WERI-Rb-1 (cell line): Measurements from ENCODE around the gene ATP8B3.

Experiments
- DNase-seq: peaks from one replicate; pipeline ENCODE4 v3.0.0-alpha.2; 2020
- H3K27ac ChIP-seq: fragments of 250-450 bp; sonication (Bioruptor Pico); 2 replicates; pipeline ENCODE4 v1.5.1; 2020; ENCODE audit warnings: mild to moderate bottlenecking, moderate library complexity
- H3K27me3 ChIP-seq: fragments of 250-450 bp; sonication (Bioruptor Pico); 2 replicates; pipeline ENCODE4 v1.5.1; 2021; ENCODE audit warnings: mild to moderate bottlenecking, low read depth, moderate library complexity; ENCODE audit not compliant: insufficient read depth, severe bottlenecking
- H3K36me3 ChIP-seq: fragments of 250-450 bp; sonication (Bioruptor Pico); 2 replicates; pipeline ENCODE4 v1.5.1; 2020; ENCODE audit warnings: mild to moderate bottlenecking, moderate library complexity
- H3K4me3 ChIP-seq: 2 replicates; pipeline ENCODE4 v1.5.1; 2011; ENCODE audit warnings: low read depth, mild to moderate bottlenecking, control low read depth, low read length
- H3K9me3 ChIP-seq: fragments of 250-450 bp; sonication (Bioruptor Pico); 2 replicates; pipeline ENCODE4 v1.5.1; 2021; ENCODE audit warnings: mild to moderate bottlenecking, moderate library complexity; ENCODE audit not compliant: severe bottlenecking
- CTCF ChIP-seq: IDR thresholded peaks from 2 replicates; pipeline ENCODE4 v1.5.1; 2011; ENCODE audit warnings: low read depth, mild to moderate bottlenecking, control low read depth, inconsistent platforms, low read length

ATP8B3 gene

DNA sequence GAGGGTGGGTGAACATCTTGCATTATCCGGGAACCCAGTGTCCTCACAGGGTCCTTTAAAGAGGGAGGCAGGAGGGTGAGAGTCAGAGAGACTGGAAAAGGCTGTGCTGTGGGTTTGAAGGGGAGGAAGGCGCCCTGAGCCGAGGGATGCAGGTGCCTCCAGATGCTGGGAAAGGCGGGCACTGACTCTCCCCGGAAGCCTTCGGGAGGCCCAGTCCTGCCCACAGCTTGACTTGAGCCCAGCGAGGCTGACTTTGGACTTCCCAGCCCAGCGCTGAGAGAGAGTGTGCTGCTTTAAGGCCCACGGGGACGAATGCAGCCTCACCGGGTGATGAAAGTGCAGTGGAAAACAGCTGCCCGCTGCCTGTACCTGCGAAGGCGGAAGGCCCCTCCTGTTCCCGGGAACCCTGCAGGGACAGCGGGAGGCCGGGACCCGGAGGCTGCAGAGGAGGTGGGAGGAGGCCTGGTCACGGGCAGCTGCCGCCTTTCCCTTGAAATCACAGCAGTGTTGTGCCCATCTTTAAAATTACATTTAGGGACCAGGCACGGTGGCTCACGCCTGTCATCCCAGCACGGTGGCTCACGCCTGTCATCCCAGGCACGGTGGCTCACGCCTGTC, 20.1 kb upstream of the ATP8B3 start:
- Histone ChIP-seq H3K36me3 (peaks cover 22% of the 10 kb centered on the region), H3K4me3 (no peak overlapping the region), H3K9me3 (no peaks in the 10 kb centered on the region), H3K27me3 (no peaks in the 10 kb centered on the region), H3K27ac (no peak overlapping the region)
- TF ChIP-seq CTCF: no peak
- no peak for DNase-seq

- Histone ChIP-seq H3K9me3 (no peaks in the 10 kb centered on the region), H3K27me3 (no peaks in the 10 kb centered on the region), H3K27ac (no peak overlapping the region), H3K4me3 (no peak overlapping the region), H3K36me3 (peaks cover 25% of the 10 kb centered on the region)
- DNase-seq: no peak
- no peak for TF ChIP-seq CTCF
These were observed 18.9 kb upstream of the ATP8B3 start for GRCh38 chr19:1830978-1831377.

DNA sequence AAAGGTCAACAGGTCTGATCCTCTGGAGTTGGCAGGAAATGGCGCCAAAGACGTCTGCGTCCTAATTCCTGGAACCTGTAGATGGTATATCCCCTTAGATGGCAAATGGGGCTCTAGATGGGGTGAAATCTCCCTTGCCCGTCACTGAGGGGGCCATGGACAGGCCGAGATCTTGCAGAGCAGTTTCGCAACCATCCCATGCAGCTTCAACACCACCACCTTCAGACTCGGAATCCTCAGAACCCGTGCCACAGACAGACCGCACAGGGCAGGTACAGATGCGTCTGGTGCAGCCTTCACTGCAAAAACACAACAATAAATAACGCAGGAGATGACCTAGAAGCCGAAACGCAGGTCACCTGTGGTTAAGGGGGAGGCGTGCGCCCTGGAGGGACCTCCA, 18.5 kb upstream of the ATP8B3 start:
- TF ChIP-seq CTCF: no peak
- H3K27ac ChIP-seq: no peak overlapping the region
- H3K9me3 ChIP-seq: no peaks in the 10 kb centered on the region
- H3K36me3 ChIP-seq: peaks cover 28% of the 10 kb centered on the region
- DNase-seq: no peak
- H3K4me3 ChIP-seq: no peak overlapping the region
- H3K27me3 ChIP-seq: no peaks in the 10 kb centered on the region

DNA sequence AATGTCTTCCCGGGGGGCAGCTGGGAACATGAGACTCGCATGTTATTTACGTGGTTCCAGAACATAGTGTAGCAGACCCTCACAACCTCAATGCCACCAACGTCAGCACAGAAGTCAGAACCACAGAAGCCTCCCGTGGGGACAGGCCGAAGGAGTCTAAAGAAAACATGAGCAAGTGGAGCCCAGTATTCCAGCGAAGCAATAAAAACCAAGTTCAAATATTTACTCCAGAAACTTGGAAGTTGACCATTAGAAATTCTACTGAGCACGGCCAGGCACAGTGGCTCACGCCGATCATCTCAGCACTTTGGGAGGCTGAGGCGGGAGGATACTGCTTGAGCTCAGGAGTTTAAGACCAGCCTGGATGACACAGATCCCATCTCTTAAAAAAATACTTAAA, 17.9 kb upstream of the ATP8B3 start:
- Histone ChIP-seq H3K4me3 (no peak overlapping the region), H3K27me3 (no peaks in the 10 kb centered on the region), H3K9me3 (no peaks in the 10 kb centered on the region), H3K36me3 (peaks cover 28% of the 10 kb centered on the region), H3K27ac (no peak overlapping the region)
- no peak for TF ChIP-seq CTCF
- DNase-seq: no peak

DNA sequence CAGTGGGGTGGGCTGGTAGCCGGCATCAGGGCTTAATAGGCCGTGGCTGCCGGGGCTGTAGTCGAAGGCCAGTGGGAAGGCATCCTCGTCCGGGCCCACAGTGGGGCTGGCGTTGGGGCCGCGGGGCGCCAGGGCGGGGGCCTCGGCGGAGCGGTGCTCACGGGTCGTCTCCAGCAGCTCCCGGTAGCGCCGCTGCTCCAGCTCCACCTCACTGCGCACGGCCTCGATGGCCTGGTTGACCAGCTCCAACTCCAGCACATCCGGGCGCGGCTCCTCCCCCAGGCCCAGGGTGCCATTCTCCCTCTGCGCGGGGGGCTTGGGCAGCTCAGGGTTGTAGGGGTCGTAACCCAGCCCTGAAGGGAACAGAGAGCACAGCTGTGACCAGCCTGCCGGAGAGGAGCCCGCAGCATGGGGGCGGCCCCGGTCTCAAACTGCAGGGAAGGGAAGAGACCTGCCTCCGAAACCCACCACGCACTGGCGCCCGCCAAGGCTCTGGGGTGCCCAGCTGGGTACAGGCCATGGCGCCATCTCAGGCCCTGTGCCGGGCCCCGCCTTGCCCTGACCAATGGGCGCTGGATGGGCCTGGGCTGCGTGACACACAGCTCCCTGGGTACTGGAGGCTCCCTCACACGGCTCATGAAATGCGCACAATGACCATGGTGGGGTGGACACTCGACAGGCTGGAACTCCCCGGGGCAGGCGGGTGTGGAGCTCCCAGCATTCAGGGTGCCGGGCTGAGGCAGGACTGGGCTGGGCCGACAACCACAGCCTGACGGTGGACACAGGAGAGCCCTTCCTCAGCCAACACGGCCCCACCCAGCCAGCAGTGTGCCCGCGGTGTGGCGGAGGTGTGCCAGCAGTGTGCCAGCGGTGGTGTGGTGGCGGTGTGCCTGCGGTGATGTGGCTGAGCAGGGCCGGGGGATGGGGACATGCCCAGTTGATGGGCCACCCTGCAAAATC, 16.5 kb upstream of the ATP8B3 start:
- no peaks in the 10 kb centered on the region for H3K9me3 ChIP-seq
- H3K27ac ChIP-seq: no peak overlapping the region
- no peak overlapping the region for H3K4me3 ChIP-seq
- TF ChIP-seq CTCF: no peak
- H3K36me3 ChIP-seq: peaks cover 41% of the 10 kb centered on the region
- H3K27me3 ChIP-seq: no peaks in the 10 kb centered on the region
- no peak for DNase-seq
